GM12875 (cell line): ENCODE results near the gene PDE9A.

ENCODE experiments used
- H3K4me3 ChIP-seq: one replicate; pipeline ENCODE4 v1.5.1; 2011; ENCODE audit warnings: low read depth, low read length, control low read depth
- CTCF ChIP-seq: IDR thresholded peaks from 2 replicates; pipeline ENCODE4 v1.5.1; 2011; ENCODE audit warnings: low read depth, mild to moderate bottlenecking, control low read depth, inconsistent platforms, low read length, moderate library complexity, borderline replicate concordance; ENCODE audit not compliant: insufficient read depth

Gene PDE9A

GRCh38 chr21:42653231-42654061, at the start of gene PDE9A:
TSS of gene PDE9A (plus strand) at chr21:42653621. CDS start at chr21:42653815, 194 bp downstream.
- no peak for TF ChIP-seq CTCF
- no peak within 1 kb of the TSS for H3K4me3 ChIP-seq

GRCh38 chr21:42607102-42607501, 46.3 kb upstream of the PDE9A start:
- TF ChIP-seq CTCF, result no peak
- H3K4me3 ChIP-seq, result no peak overlapping the region

GRCh38 chr21:42607525-42608102, 45.8 kb upstream of the PDE9A start:
- no peak for TF ChIP-seq CTCF
- H3K4me3 ChIP-seq, result no peak overlapping the region

DNA sequence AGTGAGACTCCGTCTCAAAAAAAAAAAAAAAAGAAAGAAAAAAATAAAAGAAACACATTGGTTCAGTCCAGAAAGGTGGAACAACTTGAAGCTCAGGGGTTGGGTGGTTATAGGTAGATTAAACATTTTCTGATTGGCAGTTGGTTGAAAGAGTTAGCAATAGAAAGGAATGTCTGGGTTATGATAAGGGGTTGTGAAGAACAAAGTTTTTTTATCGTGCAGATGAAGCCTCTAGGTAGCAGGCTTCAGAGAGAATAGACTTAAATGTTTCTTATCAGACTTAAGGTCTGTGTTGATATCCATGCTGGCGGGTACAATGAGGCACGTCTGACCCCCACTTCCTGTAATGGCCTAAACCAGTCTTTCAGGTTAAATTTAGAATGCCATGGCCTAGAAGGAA, 45.0 kb upstream of the PDE9A start:
- TF ChIP-seq CTCF, result no peak
- H3K4me3 ChIP-seq, result no peak overlapping the region

DNA sequence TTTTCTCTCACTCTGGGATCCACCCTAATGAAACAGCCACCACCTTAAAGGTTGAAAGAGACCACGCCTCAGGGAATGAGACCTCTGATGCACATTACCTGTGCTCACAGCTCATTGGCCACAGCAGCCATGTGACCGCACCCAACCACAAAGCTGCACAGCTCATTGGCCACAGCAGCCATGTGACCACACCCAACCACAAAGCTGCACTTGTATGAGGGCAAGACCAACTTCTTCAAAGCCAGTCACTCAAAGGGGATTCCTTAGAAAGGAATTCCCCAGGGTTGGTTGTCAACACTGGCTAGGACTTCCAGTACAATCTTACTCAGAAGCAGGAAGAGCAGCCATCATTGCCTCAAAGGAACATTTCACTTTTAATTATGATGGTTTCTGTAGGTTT, 43.6 kb upstream of the PDE9A start:
- TF ChIP-seq CTCF, result no peak

DNA sequence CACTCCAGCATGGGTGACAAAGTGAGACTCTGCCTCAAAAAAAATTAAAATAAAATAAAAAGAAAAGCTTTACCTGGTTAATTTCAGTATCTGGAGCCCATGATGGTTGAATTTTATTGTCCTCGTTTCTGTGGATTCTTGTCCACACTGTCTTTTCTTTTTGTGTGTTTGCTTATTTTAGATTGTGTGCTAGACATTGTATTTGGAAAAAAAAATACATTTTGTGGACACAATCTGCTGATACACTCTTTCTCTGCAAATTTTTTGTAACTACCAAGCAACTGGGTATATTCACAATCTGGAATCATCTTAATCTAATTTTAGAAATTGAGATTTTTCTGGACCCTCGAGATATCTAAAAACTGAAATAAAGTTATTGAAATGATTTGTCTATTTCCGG, 41.6 kb upstream of the PDE9A start:
- H3K4me3 ChIP-seq, result no peak overlapping the region
- no peak for TF ChIP-seq CTCF

More for the DNA sequence above, 43.6 kb upstream of the PDE9A start:
- H3K4me3 ChIP-seq, result no peak overlapping the region

DNA sequence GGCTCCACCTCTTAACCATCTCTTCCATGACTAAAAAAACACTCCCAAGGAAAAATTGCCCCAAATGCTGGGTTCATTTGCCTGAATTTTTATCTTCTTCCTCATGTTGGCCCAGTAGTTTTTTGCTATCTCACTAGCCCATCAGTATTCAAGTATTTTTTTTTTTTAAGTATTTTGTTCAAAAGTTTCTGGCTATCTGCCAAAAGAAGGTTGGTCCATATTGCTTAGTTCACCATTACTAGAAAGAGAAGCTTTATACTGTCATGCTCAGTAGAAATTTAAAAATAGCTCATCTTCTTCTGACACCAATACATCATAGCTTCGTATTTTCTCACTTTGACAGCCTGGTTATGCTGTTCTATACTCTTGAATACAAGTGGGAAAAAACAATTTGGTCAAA, 41.0 kb upstream of the PDE9A start:
- no peak for TF ChIP-seq CTCF
- no peak overlapping the region for H3K4me3 ChIP-seq
